MM.1S (cell line): Measurements from ENCODE around the gene FMNL1.

Experiments used
- DNase-seq: peaks from one replicate; pipeline ENCODE4 v3.0.0-alpha.2; 2015
- H2AFZ ChIP-seq: fragments of 300-600 bp; sonication (generic); 2 replicates; pipeline ENCODE4 v1.6.0; 2016; ENCODE audit warnings: antibody characterized with exemption, low read length
- H3F3A ChIP-seq: fragments of 300-600 bp; sonication (generic); 2 replicates; pipeline ENCODE4 v1.6.1; 2016; ENCODE audit warnings: mild to moderate bottlenecking, antibody characterized with exemption, low read length, moderate library complexity, mixed read lengths; ENCODE audit not compliant: insufficient read depth
- H3K27ac ChIP-seq: fragments of 300-600 bp; sonication (generic); 2 replicates; pipeline ENCODE4 v1.5.1; 2016; ENCODE audit warnings: mild to moderate bottlenecking, low read length
- H3K27me3 ChIP-seq: fragments of 300-600 bp; sonication (generic); replicated peaks from 2 replicates; pipeline ENCODE4 v1.6.0; 2016; ENCODE audit warnings: low read length; ENCODE audit not compliant: insufficient read depth
- H3K36me3 ChIP-seq: fragments of 300-600 bp; sonication (generic); replicated peaks from 2 replicates; pipeline ENCODE4 v1.6.1; 2016; ENCODE audit warnings: mild to moderate bottlenecking, low read length, mixed read lengths; ENCODE audit not compliant: insufficient read depth
- H3K4me1 ChIP-seq: fragments of 300-600 bp; sonication (generic); 2 replicates; pipeline ENCODE4 v1.6.1; 2016; ENCODE audit warnings: low read length, mixed read lengths
- H3K4me2 ChIP-seq: fragments of 300-600 bp; sonication (generic); 2 replicates; pipeline ENCODE4 v1.6.0; 2016; ENCODE audit warnings: low read depth, low read length
- H3K4me3 ChIP-seq: fragments of 300-600 bp; sonication (generic); 2 replicates; pipeline ENCODE4 v1.5.1; 2016; ENCODE audit warnings: low read length, mixed read lengths
- H3K79me2 ChIP-seq: fragments of 300-600 bp; sonication (generic); 2 replicates; pipeline ENCODE4 v1.6.1; 2016; ENCODE audit warnings: mixed run types, low read length, mixed read lengths
- H3K9ac ChIP-seq: fragments of 300-600 bp; sonication (generic); 2 replicates; pipeline ENCODE4 v1.6.1; 2016; ENCODE audit warnings: low read length, mixed read lengths
- H3K9me2 ChIP-seq: fragments of 300-600 bp; sonication (generic); replicated peaks from 2 replicates; pipeline ENCODE4 v1.6.1; 2016; ENCODE audit warnings: mild to moderate bottlenecking, low read length, mixed read lengths; ENCODE audit not compliant: insufficient read depth
- H3K9me3 ChIP-seq: fragments of 300-600 bp; sonication (generic); replicated peaks from 2 replicates; pipeline ENCODE4 v1.6.1; 2016; ENCODE audit warnings: mild to moderate bottlenecking, low read length, mixed read lengths; ENCODE audit not compliant: insufficient read depth
- H4K20me1 ChIP-seq: fragments of 300-600 bp; sonication (generic); 2 replicates; pipeline ENCODE4 v1.6.1; 2016; ENCODE audit warnings: mild to moderate bottlenecking, low read length, moderate library complexity, mixed read lengths; ENCODE audit not compliant: insufficient read depth
- TF ChIP-seq, protein P1 (sequence below): fragments of 300-600 bp; sonication (generic); IDR thresholded peaks from 2 replicates; pipeline ENCODE4 v1.5.1; 2016; ENCODE audit warnings: antibody characterized with exemption, low read length, mixed read lengths

FMNL1 gene

DNA sequence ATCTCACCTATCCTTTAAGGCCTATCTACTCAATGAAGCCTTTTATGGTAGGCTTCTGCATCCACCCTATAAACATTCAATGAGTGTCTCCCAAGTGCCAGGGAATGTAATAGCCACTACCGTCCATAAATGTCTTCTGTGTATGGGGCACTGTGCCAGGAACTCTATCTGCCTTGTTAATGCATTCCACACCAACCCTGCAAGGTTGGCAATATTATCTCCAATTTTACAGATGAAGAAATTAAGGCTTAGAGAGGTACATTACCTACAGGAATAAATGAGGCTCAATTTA lies 75.1 kb downstream of the FMNL1 start:
- Histone ChIP-seq H3K27ac (no peak overlapping the region), H3K27me3 (no peaks in the 10 kb centered on the region), H3K4me2 (no peak overlapping the region), H2AFZ (no peak overlapping the region), H3K4me3 (no peak overlapping the region), H3K79me2 (peaks cover 99% of the 10 kb centered on the region), H3K36me3 (no peaks in the 10 kb centered on the region), H4K20me1 (peaks cover 10% of the 10 kb centered on the region; the same call in 1 of the 2 replicates), H3K9me2 (no peaks in the 10 kb centered on the region), H3K9me3 (no peaks in the 10 kb centered on the region), H3K9ac (no peak overlapping the region), H3F3A (peaks cover 3% of the 10 kb centered on the region; the same call in 1 of the 2 replicates), H3K4me1 (peaks cover 11% of the 10 kb centered on the region; the same call in 1 of the 2 replicates)
- TF ChIP-seq, protein P1, sequence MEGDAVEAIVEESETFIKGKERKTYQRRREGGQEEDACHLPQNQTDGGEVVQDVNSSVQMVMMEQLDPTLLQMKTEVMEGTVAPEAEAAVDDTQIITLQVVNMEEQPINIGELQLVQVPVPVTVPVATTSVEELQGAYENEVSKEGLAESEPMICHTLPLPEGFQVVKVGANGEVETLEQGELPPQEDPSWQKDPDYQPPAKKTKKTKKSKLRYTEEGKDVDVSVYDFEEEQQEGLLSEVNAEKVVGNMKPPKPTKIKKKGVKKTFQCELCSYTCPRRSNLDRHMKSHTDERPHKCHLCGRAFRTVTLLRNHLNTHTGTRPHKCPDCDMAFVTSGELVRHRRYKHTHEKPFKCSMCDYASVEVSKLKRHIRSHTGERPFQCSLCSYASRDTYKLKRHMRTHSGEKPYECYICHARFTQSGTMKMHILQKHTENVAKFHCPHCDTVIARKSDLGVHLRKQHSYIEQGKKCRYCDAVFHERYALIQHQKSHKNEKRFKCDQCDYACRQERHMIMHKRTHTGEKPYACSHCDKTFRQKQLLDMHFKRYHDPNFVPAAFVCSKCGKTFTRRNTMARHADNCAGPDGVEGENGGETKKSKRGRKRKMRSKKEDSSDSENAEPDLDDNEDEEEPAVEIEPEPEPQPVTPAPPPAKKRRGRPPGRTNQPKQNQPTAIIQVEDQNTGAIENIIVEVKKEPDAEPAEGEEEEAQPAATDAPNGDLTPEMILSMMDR: no peak
- no peak for DNase-seq
